HepG2 (cell line): Measurements from ENCODE around the gene ABCA13. TPM values are rescaled to one million over a fixed set of nuclear protein-coding genes. Genes with fewer than 3 reads are reported as not detected.

Source experiments
- CREM ChIP-seq, 2 experiments: sonication (generic) in 1 of 2; formaldehyde crosslinking in 1 of 2; IDR thresholded peaks; 2 replicates each; pipeline versions ENCODE4 v1.4.0 to v1.6.1; 2016 to 2020; ENCODE audit warnings: antibody characterized with exemption in 1 of 2, mild to moderate bottlenecking in 1 of 2, missing genetic modification reagents in 1 of 2
- JUND ChIP-seq: sonication (generic); formaldehyde crosslinking; IDR thresholded peaks from 2 replicates; pipeline ENCODE4 v1.8.0; 2022; ENCODE audit warnings: mild to moderate bottlenecking, missing genetic modification reagents
- MED1 ChIP-seq: sonication (generic); formaldehyde crosslinking; IDR thresholded peaks from 2 replicates; pipeline ENCODE4 v1.4.0; 2020; ENCODE audit warnings: missing genetic modification reagents
- NBN ChIP-seq: fragments of 450-650 bp; conservative IDR thresholded peaks from 2 replicates; pipeline ENCODE4 v1.6.1; 2017
- NR3C1 ChIP-seq: sonication (generic); formaldehyde crosslinking; IDR thresholded peaks from 2 replicates; pipeline ENCODE4 v1.4.0; 2020; ENCODE audit warnings: missing genetic modification reagents
- STAG1 ChIP-seq: sonication (generic); formaldehyde crosslinking; IDR thresholded peaks from 2 replicates; pipeline ENCODE4 v1.4.0; 2020; ENCODE audit warnings: missing genetic modification reagents
- TAF1 ChIP-seq: sonication (generic); formaldehyde crosslinking; IDR thresholded peaks from 2 replicates; pipeline ENCODE4 v1.4.0; 2020; ENCODE audit warnings: missing genetic modification reagents
- TCF7L2 ChIP-seq: IDR thresholded peaks from 2 replicates; pipeline ENCODE4 v1.6.1; 2011; ENCODE audit warnings: mild to moderate bottlenecking, low read depth, low read length, moderate library complexity
- ZFP36 ChIP-seq: fragments of 150-350 bp; IDR thresholded peaks from 2 replicates; pipeline ENCODE4 v1.6.1; 2018; ENCODE audit warnings: borderline replicate concordance, low read length, low read depth; ENCODE audit not compliant: partially characterized antibody
- ZFY ChIP-seq: sonication (generic); formaldehyde crosslinking; IDR thresholded peaks from 2 replicates; pipeline ENCODE4 v1.4.0; 2020; ENCODE audit warnings: missing genetic modification reagents
- ZMYM2 ChIP-seq: sonication (generic); formaldehyde crosslinking; IDR thresholded peaks from 2 replicates; pipeline ENCODE4 v1.8.0; 2022; ENCODE audit warnings: mild to moderate bottlenecking, missing genetic modification reagents
- ZNF274 ChIP-seq: sonication (generic); formaldehyde crosslinking; IDR thresholded peaks from 2 replicates; pipeline ENCODE4 v1.5.1; 2020; ENCODE audit warnings: mild to moderate bottlenecking, missing genetic modification reagents
- ZNF296 ChIP-seq: sonication (generic); formaldehyde crosslinking; conservative IDR thresholded peaks from 2 replicates; pipeline ENCODE4 v1.5.0; 2020; ENCODE audit warnings: mild to moderate bottlenecking, missing genetic modification reagents
- ZNF563 ChIP-seq: sonication (generic); formaldehyde crosslinking; IDR thresholded peaks from 2 replicates; pipeline ENCODE4 v1.8.0; 2022; ENCODE audit warnings: mild to moderate bottlenecking, moderate library complexity, missing genetic modification reagents
- ZNF777 ChIP-seq: sonication (generic); formaldehyde crosslinking; IDR thresholded peaks from 2 replicates; pipeline ENCODE4 v1.4.0; 2020; ENCODE audit warnings: missing genetic modification reagents
- ZNF883 ChIP-seq: sonication (generic); formaldehyde crosslinking; IDR thresholded peaks from 2 replicates; pipeline ENCODE4 v1.5.1; 2020; ENCODE audit warnings: mild to moderate bottlenecking, missing genetic modification reagents; ENCODE audit errors: not compliant biosample characterization
- ZNF891 ChIP-seq: sonication (generic); formaldehyde crosslinking; IDR thresholded peaks from 2 replicates; pipeline ENCODE4 v1.5.0; 2020; ENCODE audit warnings: mild to moderate bottlenecking, missing genetic modification reagents
- polyA plus RNA-seq, 8 experiments: library from polyadenylated mRNA; depleted of rRNA in 3 of 8; stranded (reverse) in 7 of 8; unstranded in 1 of 8; fragments of >200 nt; fragmentation: Illumina TruSeq in 4 of 8; extraction: Trizol in 4 of 8; gene quantifications; 2 replicates each; pipeline versions ENCODE4 v1.2.1 to v1.2.3, GENCODE V29; 2011 to 2016; ENCODE audit warnings: low read depth in 4 of 8, missing spikeins in 1 of 8, mixed read lengths in 1 of 8; ENCODE audit not compliant: insufficient read depth in 1 of 8
- total RNA-seq, 5 experiments: library from RNA; depleted of rRNA; stranded (reverse); fragments of >200 nt; fragmentation: Illumina TruSeq; extraction: Trizol; gene quantifications; 2 replicates each; pipeline ENCODE4 v1.2.3, GENCODE V29; 2016; ENCODE audit warnings: low read depth in 1 of 5
- TF ChIP-seq, protein P1 (sequence below): sonication (generic); formaldehyde crosslinking; IDR thresholded peaks from 2 replicates; pipeline ENCODE4 v1.9.0; 2021; ENCODE audit warnings: missing genetic modification reagents, borderline replicate concordance
- TF ChIP-seq, protein P2 (sequence below): sonication (generic); formaldehyde crosslinking; IDR thresholded peaks from 2 replicates; pipeline ENCODE4 v1.4.0; 2020; ENCODE audit warnings: missing genetic modification reagents
- TF ChIP-seq, protein P3 (sequence below): sonication (generic); formaldehyde crosslinking; IDR thresholded peaks from 2 replicates; pipeline ENCODE4 v1.5.0; 2020; ENCODE audit warnings: mild to moderate bottlenecking, missing genetic modification reagents
- TF ChIP-seq, protein P4 (sequence below): sonication (generic); formaldehyde crosslinking; IDR thresholded peaks from 2 replicates; pipeline ENCODE4 v1.9.0; 2022; ENCODE audit warnings: missing genetic modification reagents, mild to moderate bottlenecking, borderline replicate concordance

Gene ABCA13
- total and polyA plus RNA-seq, 2 of the 13 experiments (the other 11 are each of a cell fraction or from before 2014, with no cell fraction given): 0.03 TPM; not detected in 1

DNA sequence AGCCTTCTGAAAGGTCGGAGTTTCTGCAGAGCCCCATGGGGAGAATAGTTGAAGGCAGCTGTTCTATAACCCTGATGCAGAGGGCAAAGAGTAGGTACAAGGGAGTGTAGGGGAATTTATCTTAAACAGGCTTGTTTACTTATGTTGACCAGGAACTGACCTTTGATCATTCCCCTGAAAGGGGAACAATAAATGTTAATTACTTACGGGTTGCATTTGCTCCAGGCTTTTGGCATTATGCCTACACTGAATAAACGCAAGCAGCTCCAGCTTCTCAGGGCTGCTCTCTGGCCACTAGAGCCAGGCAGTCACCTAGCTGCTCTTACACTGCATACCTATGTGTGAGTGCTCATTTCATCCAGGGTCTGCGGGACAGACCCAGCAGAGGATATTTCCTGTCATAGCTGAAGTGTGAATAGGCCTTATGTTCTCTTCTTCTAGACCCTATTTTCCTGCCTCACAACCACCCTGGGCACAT, 26.9 kb upstream of the ABCA13 start (continued):
- peak; percentile 61 for TF ChIP-seq CREM (IDR thresholded peaks at IDR 0.05)
- no peak for TF ChIP-seq CREM (CRISPR knock-in tag; IDR thresholded peaks at IDR 0.05)
- TF ChIP-seq STAG1 (CRISPR knock-in tag): no peak
- TF ChIP-seq ZFY (CRISPR knock-in tag): no peak; the same call in 1 of the 2 replicates
- TF ChIP-seq ZNF274 (CRISPR knock-in tag): no peak
- TF ChIP-seq, protein P1, sequence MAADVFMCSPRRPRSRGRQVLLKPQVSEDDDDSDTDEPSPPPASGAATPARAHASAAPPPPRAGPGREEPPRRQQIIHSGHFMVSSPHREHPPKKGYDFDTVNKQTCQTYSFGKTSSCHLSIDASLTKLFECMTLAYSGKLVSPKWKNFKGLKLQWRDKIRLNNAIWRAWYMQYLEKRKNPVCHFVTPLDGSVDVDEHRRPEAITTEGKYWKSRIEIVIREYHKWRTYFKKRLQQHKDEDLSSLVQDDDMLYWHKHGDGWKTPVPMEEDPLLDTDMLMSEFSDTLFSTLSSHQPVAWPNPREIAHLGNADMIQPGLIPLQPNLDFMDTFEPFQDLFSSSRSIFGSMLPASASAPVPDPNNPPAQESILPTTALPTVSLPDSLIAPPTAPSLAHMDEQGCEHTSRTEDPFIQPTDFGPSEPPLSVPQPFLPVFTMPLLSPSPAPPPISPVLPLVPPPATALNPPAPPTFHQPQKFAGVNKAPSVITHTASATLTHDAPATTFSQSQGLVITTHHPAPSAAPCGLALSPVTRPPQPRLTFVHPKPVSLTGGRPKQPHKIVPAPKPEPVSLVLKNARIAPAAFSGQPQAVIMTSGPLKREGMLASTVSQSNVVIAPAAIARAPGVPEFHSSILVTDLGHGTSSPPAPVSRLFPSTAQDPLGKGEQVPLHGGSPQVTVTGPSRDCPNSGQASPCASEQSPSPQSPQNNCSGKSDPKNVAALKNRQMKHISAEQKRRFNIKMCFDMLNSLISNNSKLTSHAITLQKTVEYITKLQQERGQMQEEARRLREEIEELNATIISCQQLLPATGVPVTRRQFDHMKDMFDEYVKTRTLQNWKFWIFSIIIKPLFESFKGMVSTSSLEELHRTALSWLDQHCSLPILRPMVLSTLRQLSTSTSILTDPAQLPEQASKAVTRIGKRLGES (CRISPR knock-in tag): no peak
- no peak for TF ChIP-seq ZNF777 (CRISPR knock-in tag)
- no peak for TF ChIP-seq NBN
- TF ChIP-seq TCF7L2: no peak
- TF ChIP-seq JUND: no peak
- TF ChIP-seq, protein P2, sequence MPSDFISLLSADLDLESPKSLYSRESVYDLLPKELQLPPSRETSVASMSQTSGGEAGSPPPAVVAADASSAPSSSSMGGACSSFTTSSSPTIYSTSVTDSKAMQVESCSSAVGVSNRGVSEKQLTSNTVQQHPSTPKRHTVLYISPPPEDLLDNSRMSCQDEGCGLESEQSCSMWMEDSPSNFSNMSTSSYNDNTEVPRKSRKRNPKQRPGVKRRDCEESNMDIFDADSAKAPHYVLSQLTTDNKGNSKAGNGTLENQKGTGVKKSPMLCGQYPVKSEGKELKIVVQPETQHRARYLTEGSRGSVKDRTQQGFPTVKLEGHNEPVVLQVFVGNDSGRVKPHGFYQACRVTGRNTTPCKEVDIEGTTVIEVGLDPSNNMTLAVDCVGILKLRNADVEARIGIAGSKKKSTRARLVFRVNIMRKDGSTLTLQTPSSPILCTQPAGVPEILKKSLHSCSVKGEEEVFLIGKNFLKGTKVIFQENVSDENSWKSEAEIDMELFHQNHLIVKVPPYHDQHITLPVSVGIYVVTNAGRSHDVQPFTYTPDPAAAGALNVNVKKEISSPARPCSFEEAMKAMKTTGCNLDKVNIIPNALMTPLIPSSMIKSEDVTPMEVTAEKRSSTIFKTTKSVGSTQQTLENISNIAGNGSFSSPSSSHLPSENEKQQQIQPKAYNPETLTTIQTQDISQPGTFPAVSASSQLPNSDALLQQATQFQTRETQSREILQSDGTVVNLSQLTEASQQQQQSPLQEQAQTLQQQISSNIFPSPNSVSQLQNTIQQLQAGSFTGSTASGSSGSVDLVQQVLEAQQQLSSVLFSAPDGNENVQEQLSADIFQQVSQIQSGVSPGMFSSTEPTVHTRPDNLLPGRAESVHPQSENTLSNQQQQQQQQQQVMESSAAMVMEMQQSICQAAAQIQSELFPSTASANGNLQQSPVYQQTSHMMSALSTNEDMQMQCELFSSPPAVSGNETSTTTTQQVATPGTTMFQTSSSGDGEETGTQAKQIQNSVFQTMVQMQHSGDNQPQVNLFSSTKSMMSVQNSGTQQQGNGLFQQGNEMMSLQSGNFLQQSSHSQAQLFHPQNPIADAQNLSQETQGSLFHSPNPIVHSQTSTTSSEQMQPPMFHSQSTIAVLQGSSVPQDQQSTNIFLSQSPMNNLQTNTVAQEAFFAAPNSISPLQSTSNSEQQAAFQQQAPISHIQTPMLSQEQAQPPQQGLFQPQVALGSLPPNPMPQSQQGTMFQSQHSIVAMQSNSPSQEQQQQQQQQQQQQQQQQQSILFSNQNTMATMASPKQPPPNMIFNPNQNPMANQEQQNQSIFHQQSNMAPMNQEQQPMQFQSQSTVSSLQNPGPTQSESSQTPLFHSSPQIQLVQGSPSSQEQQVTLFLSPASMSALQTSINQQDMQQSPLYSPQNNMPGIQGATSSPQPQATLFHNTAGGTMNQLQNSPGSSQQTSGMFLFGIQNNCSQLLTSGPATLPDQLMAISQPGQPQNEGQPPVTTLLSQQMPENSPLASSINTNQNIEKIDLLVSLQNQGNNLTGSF (CRISPR knock-in tag): no peak
- TF ChIP-seq, protein P3, sequence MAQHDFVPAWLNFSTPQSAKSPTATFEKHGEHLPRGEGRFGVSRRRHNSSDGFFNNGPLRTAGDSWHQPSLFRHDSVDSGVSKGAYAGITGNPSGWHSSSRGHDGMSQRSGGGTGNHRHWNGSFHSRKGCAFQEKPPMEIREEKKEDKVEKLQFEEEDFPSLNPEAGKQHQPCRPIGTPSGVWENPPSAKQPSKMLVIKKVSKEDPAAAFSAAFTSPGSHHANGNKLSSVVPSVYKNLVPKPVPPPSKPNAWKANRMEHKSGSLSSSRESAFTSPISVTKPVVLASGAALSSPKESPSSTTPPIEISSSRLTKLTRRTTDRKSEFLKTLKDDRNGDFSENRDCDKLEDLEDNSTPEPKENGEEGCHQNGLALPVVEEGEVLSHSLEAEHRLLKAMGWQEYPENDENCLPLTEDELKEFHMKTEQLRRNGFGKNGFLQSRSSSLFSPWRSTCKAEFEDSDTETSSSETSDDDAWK (CRISPR knock-in tag): no peak
- TF ChIP-seq ZNF563 (CRISPR knock-in tag): no peak
- TF ChIP-seq ZNF891: no peak
- TF ChIP-seq TAF1 (CRISPR knock-in tag): no peak
- TF ChIP-seq ZMYM2: no peak
- TF ChIP-seq NR3C1 (CRISPR knock-in tag): no peak
- no peak for TF ChIP-seq ZFP36
- TF ChIP-seq, protein P4, sequence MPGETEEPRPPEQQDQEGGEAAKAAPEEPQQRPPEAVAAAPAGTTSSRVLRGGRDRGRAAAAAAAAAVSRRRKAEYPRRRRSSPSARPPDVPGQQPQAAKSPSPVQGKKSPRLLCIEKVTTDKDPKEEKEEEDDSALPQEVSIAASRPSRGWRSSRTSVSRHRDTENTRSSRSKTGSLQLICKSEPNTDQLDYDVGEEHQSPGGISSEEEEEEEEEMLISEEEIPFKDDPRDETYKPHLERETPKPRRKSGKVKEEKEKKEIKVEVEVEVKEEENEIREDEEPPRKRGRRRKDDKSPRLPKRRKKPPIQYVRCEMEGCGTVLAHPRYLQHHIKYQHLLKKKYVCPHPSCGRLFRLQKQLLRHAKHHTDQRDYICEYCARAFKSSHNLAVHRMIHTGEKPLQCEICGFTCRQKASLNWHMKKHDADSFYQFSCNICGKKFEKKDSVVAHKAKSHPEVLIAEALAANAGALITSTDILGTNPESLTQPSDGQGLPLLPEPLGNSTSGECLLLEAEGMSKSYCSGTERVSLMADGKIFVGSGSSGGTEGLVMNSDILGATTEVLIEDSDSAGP: no peak
- peak; percentile 92 for TF ChIP-seq MED1 (CRISPR knock-in tag)
- TF ChIP-seq ZNF883 (CRISPR knock-in tag): no peak
- no peak for TF ChIP-seq ZNF296 (CRISPR knock-in tag)
